ELR (cell line): ENCODE results near the gene SEPSECS.
"Not testable (repeated sequence)": the region's sequence is repeated elsewhere in the genome, so short reads cannot be mapped to it uniquely, and the experiment has no call there.

Source experiments
- DNase-seq: peaks from one replicate; pipeline ENCODE4 v3.0.0-alpha.2; 2015; ENCODE audit warnings: low read depth

SEPSECS gene

GRCh38 chr4:25109511-25109910, 50.7 kb downstream of the SEPSECS start:
- no peak for DNase-seq

GRCh38 chr4:25108556-25108955, 51.7 kb downstream of the SEPSECS start:
- DNase-seq = no peak

DNA sequence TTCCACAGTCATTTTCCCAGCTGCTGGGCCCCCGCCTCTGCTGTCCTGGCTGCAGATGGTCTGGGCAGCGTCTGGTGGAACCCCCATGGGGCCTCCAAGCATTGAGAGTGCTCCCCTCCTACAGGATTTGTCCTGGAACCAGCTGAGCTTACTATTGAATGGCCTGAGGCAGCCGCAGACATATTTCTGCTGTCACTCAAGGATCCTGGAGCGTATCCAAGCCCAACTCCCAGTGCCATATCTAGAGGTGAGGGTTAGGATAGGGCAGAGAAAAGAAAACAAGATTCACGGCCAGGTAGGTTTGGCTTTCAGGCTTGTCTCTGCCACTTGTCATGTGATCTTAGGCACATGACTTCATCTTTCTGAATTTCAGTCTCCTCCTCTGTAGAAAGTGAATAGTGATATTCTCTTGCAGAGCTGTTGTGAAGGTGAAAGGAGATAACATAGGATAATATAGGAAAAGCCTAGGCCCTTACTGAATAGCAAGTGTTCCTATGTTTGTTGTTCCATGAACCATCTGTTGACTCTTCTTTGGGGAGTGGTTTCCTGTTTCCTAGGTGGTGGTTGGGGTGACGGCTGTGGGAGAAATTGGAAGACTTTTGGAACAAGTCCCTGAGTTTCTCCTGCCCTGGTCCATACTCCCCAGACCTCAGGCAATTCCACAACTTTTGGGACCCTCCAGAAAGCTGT, 52.3 kb downstream of the SEPSECS start:
- no peak for DNase-seq

DNA sequence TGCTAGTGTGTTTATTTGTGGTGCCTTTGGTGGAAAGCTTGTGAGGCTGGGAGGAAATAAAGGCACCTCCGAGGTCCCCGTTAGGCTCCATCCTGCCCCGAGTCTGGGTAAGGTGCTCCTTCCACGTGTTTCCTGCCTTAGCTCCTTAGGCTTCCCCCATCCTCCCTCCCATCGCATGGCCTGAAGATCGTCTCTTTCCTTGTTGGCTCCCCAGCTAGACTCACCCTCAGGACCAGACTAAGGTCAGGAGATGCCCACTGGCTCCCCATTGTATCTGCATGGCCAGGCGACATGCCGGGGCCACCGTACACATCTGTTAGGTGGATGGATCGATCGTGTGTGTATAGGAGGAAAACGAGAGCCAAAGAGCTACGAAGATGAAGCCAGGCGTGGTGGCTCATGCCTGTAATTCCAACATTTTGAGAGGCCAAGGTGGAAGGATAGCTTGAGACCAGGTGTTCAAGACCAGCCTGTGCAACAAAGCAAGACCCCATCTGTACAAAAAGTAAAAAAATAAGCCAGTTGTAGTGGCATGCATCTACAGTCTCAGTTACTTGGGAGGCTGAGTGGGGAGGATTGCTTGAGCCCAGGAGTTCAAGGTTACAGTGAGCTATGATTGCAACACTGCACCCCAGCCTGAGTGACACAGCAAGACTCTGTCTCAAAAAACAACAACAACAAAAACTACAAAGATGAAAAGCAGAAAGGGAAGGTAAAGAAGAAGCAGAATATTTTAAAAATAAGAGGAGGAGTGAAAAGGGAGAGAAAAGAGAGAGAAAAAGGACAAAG, 53.7 kb downstream of the SEPSECS start:
- DNase-seq = no peak

DNA sequence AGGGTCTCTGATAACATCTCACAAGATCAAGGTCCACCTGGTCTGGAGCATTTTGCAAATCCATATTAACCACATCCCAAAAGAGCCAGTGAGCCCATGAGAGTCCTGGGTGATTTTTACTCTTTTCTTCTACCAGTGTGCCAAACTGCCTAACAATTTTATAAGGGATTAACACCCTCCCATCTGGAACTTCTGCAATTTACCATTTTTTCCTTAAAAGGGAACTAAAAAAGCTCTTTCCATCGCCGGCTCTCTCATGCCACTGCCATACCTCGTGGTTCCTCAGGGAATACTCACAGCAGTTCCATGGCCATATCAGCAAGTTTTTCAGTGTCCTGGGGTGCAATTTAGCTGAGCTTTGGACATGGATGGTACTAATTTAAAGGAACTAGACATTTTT, 55.7 kb downstream of the SEPSECS start:
- no peak for DNase-seq

DNA sequence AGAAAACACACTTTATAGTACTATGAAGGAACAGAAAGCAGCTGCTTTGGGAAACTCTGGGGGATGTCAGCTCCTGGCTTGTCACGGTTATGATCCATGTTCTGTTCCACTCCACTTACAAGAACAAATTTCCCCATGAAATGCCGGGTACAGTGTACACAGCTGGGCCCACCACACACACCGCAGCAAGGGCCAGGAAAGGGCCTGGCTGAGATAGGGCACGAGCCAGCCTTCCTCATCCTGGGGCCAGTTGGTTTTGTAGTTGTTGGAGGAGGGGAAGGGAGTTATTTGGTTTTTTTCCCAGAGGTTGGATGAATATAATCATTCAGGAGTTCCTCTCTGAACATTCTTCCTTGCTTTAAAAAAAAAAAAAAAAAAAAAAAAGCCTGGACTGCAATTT, 56.8 kb downstream of the SEPSECS start:
- no peak for DNase-seq

GRCh38 chr4:25101836-25102235, 58.4 kb downstream of the SEPSECS start:
- no peak for DNase-seq

GRCh38 chr4:25100710-25101109, 59.5 kb downstream of the SEPSECS start:
- no peak for DNase-seq

- no peak for DNase-seq
Measured at GRCh38 chr4:25100021-25100555, 60.2 kb downstream of the SEPSECS start.

DNA sequence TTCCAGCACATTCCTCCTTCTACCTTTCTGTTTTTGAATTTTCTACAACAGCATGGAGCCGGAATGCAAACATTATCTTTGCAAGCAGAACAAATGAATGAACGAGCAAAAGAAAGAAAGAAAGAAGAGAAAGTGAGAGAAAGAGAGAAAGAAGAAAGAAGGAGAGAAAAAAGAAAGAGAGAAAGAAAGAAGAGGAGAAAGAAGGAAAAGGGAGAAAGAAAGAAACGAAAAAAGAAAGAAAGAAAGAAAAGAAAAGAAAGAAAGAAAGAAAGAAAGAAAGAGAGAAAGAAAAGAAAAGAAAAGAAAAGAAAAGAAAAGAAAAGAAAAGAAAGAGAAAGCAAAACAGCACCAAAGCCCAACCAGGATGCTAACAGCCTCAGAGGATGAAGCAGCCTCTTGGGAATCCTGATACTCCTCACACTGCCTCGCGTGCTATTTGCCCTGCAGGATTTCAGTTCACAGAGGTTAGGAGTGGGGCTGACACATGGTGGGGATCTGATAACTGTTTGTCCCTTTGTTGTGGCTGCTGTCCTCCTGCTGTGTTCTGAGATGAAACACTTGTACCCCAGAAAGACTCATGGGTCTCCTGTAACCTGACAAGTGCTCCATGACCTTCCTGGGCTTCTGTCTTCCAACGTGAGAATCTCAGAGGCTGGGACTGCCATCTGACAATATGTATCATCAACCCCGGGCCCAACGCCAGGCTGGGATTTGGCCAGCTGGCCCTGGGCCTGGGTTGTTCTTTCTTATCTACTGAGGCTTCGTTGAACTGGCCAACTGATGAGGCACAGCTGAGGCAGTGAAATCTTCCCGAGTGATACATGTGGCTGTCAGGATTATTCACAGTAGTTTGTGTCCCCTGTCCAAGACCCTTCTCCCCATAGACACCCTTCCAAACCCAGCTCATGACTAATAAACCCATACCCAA, 61.0 kb downstream of the SEPSECS start:
- peak; percentile 47 for DNase-seq

DNA sequence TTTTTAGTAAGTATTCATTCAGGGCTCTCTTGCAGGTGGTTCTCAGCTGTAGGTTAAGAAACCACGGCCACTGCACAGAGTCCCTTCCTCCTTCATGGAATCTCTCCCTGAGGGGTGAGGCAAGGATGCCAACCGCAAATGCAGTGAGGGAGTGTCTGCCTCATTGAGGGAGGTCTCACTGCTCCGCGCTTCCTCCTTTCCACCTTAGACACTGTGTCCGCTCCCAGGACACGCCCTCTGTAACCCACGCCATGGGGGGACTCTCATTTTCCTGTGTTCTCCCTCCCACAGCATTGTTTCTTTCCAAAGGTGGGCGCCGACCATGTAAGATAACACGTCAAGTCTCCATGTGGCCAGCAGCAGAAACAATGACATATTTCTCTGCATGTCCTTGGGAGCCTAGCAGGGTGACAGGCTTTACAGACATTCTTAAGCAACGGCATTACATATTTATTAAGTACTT, 63.2 kb downstream of the SEPSECS start:
- no peak for DNase-seq

DNA sequence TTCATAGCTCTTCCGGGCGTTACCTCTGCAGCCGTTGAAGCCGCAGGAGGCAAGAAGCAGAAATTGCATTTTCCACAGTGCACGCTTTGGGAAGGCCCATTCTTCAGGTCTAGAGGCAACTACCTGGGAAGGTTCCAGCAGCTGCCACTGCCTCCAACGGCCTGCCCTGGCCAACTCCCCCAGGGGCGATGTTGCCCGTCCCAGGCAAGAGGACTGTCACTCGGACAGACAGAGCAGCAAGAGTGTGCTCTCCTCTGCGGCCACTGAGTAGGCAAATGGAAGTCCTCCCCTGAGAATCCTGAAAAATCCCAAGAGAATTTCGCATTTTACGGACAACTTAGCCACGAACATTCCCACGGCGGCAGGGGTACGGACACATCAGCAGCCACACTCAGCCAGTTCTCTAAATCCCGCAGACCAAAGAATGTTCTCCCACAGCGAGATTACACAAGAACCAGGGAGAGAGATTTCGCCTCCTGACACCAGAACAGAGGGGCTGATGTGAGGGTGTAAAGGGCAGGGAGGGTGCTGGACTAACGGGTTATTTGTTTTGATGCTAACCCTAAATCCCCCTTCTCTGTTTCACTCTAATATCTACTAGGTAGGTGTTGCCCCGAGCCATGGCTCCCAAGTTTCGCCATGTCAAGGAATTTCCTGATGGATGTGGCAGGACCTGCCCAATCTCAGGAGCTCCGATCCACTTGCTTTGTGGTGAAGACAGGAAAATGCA, 63.8 kb downstream of the SEPSECS start:
- no peak for DNase-seq

DNA sequence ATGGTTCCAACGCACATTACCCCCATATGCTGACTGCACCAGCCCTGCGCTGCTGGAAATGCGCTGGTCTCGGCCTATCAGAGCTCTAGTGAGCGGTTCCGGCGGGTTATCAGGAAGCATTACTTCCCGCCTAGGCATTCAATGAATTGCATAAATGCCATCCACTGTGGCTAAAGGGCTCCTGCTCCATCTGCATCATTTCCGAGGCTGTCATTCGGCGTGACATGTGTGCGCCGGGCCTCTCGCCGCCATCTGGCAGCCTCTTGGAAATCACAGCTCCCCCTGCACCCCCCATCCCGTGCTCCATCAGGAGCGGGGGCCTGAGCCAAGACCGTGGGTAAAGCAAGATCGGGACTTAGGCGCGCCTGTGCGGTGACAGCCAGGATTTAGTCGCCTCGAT, 64.4 kb downstream of the SEPSECS start:
- DNase-seq = no peak

DNA sequence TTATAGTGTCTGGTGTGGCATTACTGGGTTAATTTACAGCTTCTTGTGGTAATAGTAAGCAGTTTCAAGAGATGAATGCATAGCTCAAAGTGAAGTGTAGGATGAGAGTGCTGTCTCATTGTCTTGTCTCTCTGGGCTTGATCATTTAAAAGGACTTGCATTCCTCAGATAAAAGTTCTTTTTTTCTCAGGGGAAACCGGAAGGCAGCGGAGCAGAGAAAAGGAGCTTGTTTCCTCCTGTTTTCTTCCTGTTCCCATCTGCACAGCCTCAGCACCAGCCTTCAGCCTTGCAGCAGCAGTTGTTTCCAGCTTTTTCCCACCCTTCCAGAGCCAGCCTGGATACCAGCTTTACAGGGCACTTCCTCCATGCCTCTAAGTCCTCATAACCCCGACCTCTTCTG, 68.1 kb downstream of the SEPSECS start:
- no peak for DNase-seq

- peak; percentile 66 for DNase-seq
Measured at GRCh38 chr4:25090516-25090915, 69.7 kb downstream of the SEPSECS start.

- no peak for DNase-seq
Measured at GRCh38 chr4:25089051-25089763, 71.0 kb downstream of the SEPSECS start.

DNA sequence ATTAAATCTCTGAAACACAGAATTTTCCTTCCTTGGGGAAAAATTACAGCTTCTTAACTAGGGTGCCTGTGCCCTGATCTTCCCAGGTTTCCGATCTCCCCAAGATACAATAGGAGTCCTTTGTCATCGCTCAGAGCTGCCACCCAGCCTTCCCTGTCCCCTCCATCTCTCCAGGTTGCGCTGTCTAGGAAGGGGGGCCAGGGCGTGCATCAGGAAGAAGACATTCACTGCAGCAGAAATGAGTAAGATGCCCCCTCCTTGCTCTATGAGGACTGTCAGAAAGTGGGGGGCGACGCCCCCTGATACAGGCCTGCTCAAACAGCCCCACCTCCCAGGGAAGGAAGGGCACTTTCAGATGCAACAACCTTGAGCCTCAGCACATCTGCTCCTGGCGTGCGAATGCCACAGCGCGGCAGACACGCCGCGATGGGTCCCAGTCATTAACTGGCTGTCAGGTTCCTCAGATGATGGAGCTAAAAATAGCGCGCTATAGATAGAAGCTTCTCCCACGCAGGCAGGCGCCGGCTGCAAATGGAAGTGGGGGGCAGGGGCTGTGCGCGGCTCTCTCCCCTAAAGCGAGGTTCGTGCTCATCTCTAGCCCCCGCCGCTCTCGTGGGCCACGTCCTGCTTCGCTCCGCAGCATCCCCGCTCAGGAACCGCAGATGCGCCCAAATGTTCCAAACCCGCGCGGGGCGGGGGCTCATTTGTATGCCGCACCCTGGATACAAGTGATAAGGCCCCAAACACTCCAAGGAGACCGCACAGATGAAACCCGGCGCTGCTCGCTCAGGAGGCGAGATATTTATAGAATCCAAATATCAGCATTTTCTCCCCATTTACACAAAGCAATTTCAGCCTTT, 71.9 kb downstream of the SEPSECS start:
- peak; percentile 2 for DNase-seq

- DNase-seq = no peak
Measured at GRCh38 chr4:25085671-25086070, 74.6 kb downstream of the SEPSECS start.

GRCh38 chr4:25083441-25083840, 76.8 kb downstream of the SEPSECS start:
- not testable (repeated sequence) for DNase-seq
